Lower lobe of right lung (tissue), 2 donors: ENCODE results near the gene GPR3. TPM values are rescaled to one million over a fixed set of nuclear protein-coding genes. Genes with fewer than 3 reads are reported as not detected.

ENCODE experiments used
- ATAC-seq, 2 donors: fragments of 200-7000 bp; cut with Tn5 transposase; one replicate each; pipeline ENCODE4 v1.9.1; 2020 to 2022; ENCODE audit warnings: mild to moderate bottlenecking in 2 of 2, moderate library complexity in 2 of 2
- DNase-seq: peaks from one replicate; pipeline ENCODE4 v3.0.0-alpha.2; 2020
- H3K27ac ChIP-seq: fragments of 200-600 bp; one replicate; pipeline ENCODE4 v1.8.0; 2022
- H3K27me3 ChIP-seq: fragments of 200-600 bp; one replicate; pipeline ENCODE4 v1.8.0; 2022; ENCODE audit warnings: low read depth
- H3K36me3 ChIP-seq: fragments of 200-600 bp; one replicate; pipeline ENCODE4 v1.8.0; 2022; ENCODE audit warnings: mild to moderate bottlenecking
- H3K4me1 ChIP-seq: fragments of 200-600 bp; one replicate; pipeline ENCODE4 v1.8.0; 2022
- H3K4me3 ChIP-seq: fragments of 200-600 bp; one replicate; pipeline ENCODE4 v1.8.0; 2022; ENCODE audit warnings: mild to moderate bottlenecking
- H3K9me3 ChIP-seq: fragments of 200-600 bp; one replicate; pipeline ENCODE4 v1.8.0; 2022
- CTCF ChIP-seq: fragments of 200-600 bp; IDR thresholded peaks from one replicate; pipeline ENCODE4 v1.8.0; 2022; ENCODE audit warnings: antibody characterized with exemption, mild to moderate bottlenecking
- intact Hi-C: fragments of 100-400 bp; cut with DNase I; formaldehyde crosslinking; loops from one replicate; pipeline ENCODE4 v1.11.0; 2022
- total RNA-seq: library from RNA; stranded (reverse); fragmentation: NEBNext Ultra II Directional; extraction: Animal tissue kit (Norgen Biotek cat#: 25700); gene quantifications from one replicate; pipeline ENCODE4 v1.2.1, GENCODE V29; 2021
- donor health status: DM: no; HTN: yes; CAD: no; lungs with severe emphysema.

The GPR3 gene
- total RNA-seq, 1 donor from 2014 or later: 0.18 TPM

DNA sequence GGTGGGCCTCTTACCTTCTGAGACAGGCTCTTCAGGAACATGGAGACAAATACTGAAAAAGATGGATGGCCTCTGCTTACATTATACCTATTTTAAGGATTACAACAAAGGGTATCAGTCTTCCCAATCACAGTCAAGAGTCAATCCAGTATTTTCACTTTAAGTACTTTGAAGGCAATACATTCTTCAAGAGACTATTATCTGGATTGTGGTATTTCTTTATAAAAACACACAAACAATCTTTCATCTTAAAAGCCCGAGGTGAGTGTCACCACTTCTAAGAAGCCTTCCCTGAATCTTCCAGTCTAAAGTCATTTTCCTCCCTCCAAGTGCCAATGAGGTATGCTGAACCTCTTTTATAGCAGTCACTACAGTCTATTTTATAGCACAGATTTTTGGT, 52.2 kb downstream of the GPR3 start:
- peaks cover 33% of the 10 kb centered on the region for H3K4me1 ChIP-seq

More for the DNA sequence above, 52.2 kb downstream of the GPR3 start:
- ATAC-seq: no peak
- peaks cover 32% of the 10 kb centered on the region for H3K36me3 ChIP-seq
- H3K27me3 ChIP-seq: no peaks in the 10 kb centered on the region
- no peak for TF ChIP-seq CTCF
- no peak overlapping the region for H3K27ac ChIP-seq
- no peaks in the 10 kb centered on the region for H3K9me3 ChIP-seq
- no peak overlapping the region for H3K4me3 ChIP-seq
- intact Hi-C loops: no loop called here
- DNase-seq: no peak

Other genes starting within 250 kb of the GPR3 start
- 57.7 TPM for gene SLC9A1, start 237.5 kb upstream of the GPR3 start, total RNA-seq
- gene WDTC1, start 158.0 kb upstream of the GPR3 start, total RNA-seq: 45.7 TPM
- 30.2 TPM for gene TMEM222, start 70.5 kb upstream of the GPR3 start, total RNA-seq
- gene SYTL1, start 50.6 kb upstream of the GPR3 start, total RNA-seq: 29.3 TPM
- gene MAP3K6, start 25.7 kb upstream of the GPR3 start, total RNA-seq: 117 TPM
- 1,125 TPM for gene FCN3, start 17.8 kb upstream of the GPR3 start, total RNA-seq
- 6.8 TPM for gene CD164L2, start 9.3 kb upstream of the GPR3 start, total RNA-seq
- gene WASF2, start 97.5 kb downstream of the GPR3 start, total RNA-seq: 159 TPM
- gene AHDC1, start 211.5 kb downstream of the GPR3 start, total RNA-seq: 23.7 TPM
- 193 TPM for gene FGR, start 242.6 kb downstream of the GPR3 start, total RNA-seq